ENCODE results near the gene EIF2A.

Gene EIF2A

GRCh38 chr3:150528354-150528797 is 18.2 kb upstream of the EIF2A start:
- H3K27ac Mint-ChIP-seq: no peak overlapping the region
- H3K4me1 Mint-ChIP-seq (ENCODE audit: low read depth): peaks cover 11% of the 10 kb centered on the region
- H3K36me3 Mint-ChIP-seq (ENCODE audit: low read depth): no peaks in the 10 kb centered on the region
- H3K9me3 Mint-ChIP-seq: no peaks in the 10 kb centered on the region
- no peak overlapping the region for H3K4me3 Mint-ChIP-seq
- peaks cover 4% of the 10 kb centered on the region for H3K27me3 Mint-ChIP-seq

- peaks cover 11% of the 10 kb centered on the region for H3K4me1 Mint-ChIP-seq (ENCODE audit: low read depth)
- H3K9me3 Mint-ChIP-seq: no peaks in the 10 kb centered on the region
- no peaks in the 10 kb centered on the region for H3K27me3 Mint-ChIP-seq
- no peak overlapping the region for H3K4me3 Mint-ChIP-seq
- H3K27ac Mint-ChIP-seq: peak overlapping the region; percentile 29
- no peaks in the 10 kb centered on the region for H3K36me3 Mint-ChIP-seq (ENCODE audit: low read depth)
Observed at GRCh38 chr3:150531775-150532174, 14.8 kb upstream of the EIF2A start.

GRCh38 chr3:150535204-150535603 is 11.4 kb upstream of the EIF2A start:
- Mint-ChIP-seq H3K4me3 (no peak overlapping the region), H3K27me3 (no peaks in the 10 kb centered on the region), H3K36me3 (ENCODE audit: low read depth) (no peaks in the 10 kb centered on the region), H3K27ac (no peak overlapping the region), H3K4me1 (ENCODE audit: low read depth) (peaks cover 11% of the 10 kb centered on the region), H3K9me3 (no peaks in the 10 kb centered on the region)

- Mint-ChIP-seq H3K36me3 (ENCODE audit: low read depth) (peaks cover 29% of the 10 kb centered on the region), H3K27ac (no peak overlapping the region), H3K27me3 (no peaks in the 10 kb centered on the region), H3K4me1 (ENCODE audit: low read depth) (peaks cover 23% of the 10 kb centered on the region), H3K9me3 (no peaks in the 10 kb centered on the region), H3K4me3 (no peak overlapping the region)
Observed at GRCh38 chr3:150538324-150539208, 8.0 kb upstream of the EIF2A start.

GRCh38 chr3:150540297-150540696 is 6.3 kb upstream of the EIF2A start:
- Mint-ChIP-seq H3K27me3 (no peaks in the 10 kb centered on the region), H3K4me1 (ENCODE audit: low read depth) (peaks cover 37% of the 10 kb centered on the region), H3K36me3 (ENCODE audit: low read depth) (peaks cover 41% of the 10 kb centered on the region), H3K27ac (no peak overlapping the region), H3K4me3 (no peak overlapping the region), H3K9me3 (no peaks in the 10 kb centered on the region)

- Mint-ChIP-seq H3K36me3 (ENCODE audit: low read depth) (peaks cover 45% of the 10 kb centered on the region), H3K4me1 (ENCODE audit: low read depth) (peaks cover 37% of the 10 kb centered on the region), H3K4me3 (no peak overlapping the region), H3K27ac (peak overlapping the region; percentile 15), H3K27me3 (no peaks in the 10 kb centered on the region), H3K9me3 (no peaks in the 10 kb centered on the region)
Observed at GRCh38 chr3:150540991-150541390, 5.6 kb upstream of the EIF2A start.

GRCh38 chr3:150543128-150543527 is 3.5 kb upstream of the EIF2A start:
- peak overlapping the region; percentile 100 for H3K4me3 Mint-ChIP-seq
- H3K27me3 Mint-ChIP-seq: no peaks in the 10 kb centered on the region
- H3K27ac Mint-ChIP-seq: peak overlapping the region; percentile 79
- peaks cover 56% of the 10 kb centered on the region for H3K36me3 Mint-ChIP-seq (ENCODE audit: low read depth)
- H3K9me3 Mint-ChIP-seq: no peaks in the 10 kb centered on the region
- H3K4me1 Mint-ChIP-seq (ENCODE audit: low read depth): peaks cover 47% of the 10 kb centered on the region

GRCh38 chr3:150543531-150543930 is 3.1 kb upstream of the EIF2A start:
- Mint-ChIP-seq H3K27me3 (no peaks in the 10 kb centered on the region), H3K27ac (peak overlapping the region; percentile 79), H3K36me3 (ENCODE audit: low read depth) (peaks cover 60% of the 10 kb centered on the region), H3K4me3 (peak overlapping the region; percentile 100), H3K4me1 (ENCODE audit: low read depth) (peaks cover 51% of the 10 kb centered on the region), H3K9me3 (no peaks in the 10 kb centered on the region)

- H3K4me1 Mint-ChIP-seq (ENCODE audit: low read depth): peaks cover 56% of the 10 kb centered on the region
- H3K36me3 Mint-ChIP-seq (ENCODE audit: low read depth): peaks cover 64% of the 10 kb centered on the region
- no peaks in the 10 kb centered on the region for H3K9me3 Mint-ChIP-seq
- peak overlapping the region; percentile 100 for H3K4me3 Mint-ChIP-seq
- no peaks in the 10 kb centered on the region for H3K27me3 Mint-ChIP-seq
- peak overlapping the region; percentile 79 for H3K27ac Mint-ChIP-seq
Observed at GRCh38 chr3:150544041-150544440, 2.5 kb upstream of the EIF2A start.

- H3K27me3 Mint-ChIP-seq: no peaks in the 10 kb centered on the region
- H3K36me3 Mint-ChIP-seq (ENCODE audit: low read depth): peaks cover 69% of the 10 kb centered on the region
- peak overlapping the region; percentile 100 for H3K4me3 Mint-ChIP-seq
- no peaks in the 10 kb centered on the region for H3K9me3 Mint-ChIP-seq
- H3K27ac Mint-ChIP-seq: peak overlapping the region; percentile 79
- H3K4me1 Mint-ChIP-seq (ENCODE audit: low read depth): peaks cover 63% of the 10 kb centered on the region
Observed at GRCh38 chr3:150544726-150545125, 1.9 kb upstream of the EIF2A start.

- peak overlapping the region; percentile 100 for H3K4me3 Mint-ChIP-seq
- peaks cover 69% of the 10 kb centered on the region for H3K4me1 Mint-ChIP-seq (ENCODE audit: low read depth)
- H3K27me3 Mint-ChIP-seq: no peaks in the 10 kb centered on the region
- peak overlapping the region; percentile 98 for H3K27ac Mint-ChIP-seq
- H3K36me3 Mint-ChIP-seq (ENCODE audit: low read depth): peaks cover 73% of the 10 kb centered on the region
- no peaks in the 10 kb centered on the region for H3K9me3 Mint-ChIP-seq
Observed at GRCh38 chr3:150545419-150546225, 965 bp upstream of the EIF2A start.

- Mint-ChIP-seq H3K4me3 (peak overlapping the region; percentile 100), H3K27me3 (no peaks in the 10 kb centered on the region), H3K9me3 (no peaks in the 10 kb centered on the region), H3K4me1 (ENCODE audit: low read depth) (peaks cover 67% of the 10 kb centered on the region), H3K36me3 (ENCODE audit: low read depth) (peaks cover 66% of the 10 kb centered on the region), H3K27ac (peak overlapping the region; percentile 98)
Observed at GRCh38 chr3:150547045-150547741, 606 bp downstream of the EIF2A start.

- Mint-ChIP-seq H3K27ac (peak overlapping the region; percentile 65), H3K9me3 (no peaks in the 10 kb centered on the region), H3K4me3 (no peak overlapping the region), H3K36me3 (ENCODE audit: low read depth) (peaks cover 70% of the 10 kb centered on the region), H3K4me1 (ENCODE audit: low read depth) (peaks cover 26% of the 10 kb centered on the region), H3K27me3 (no peaks in the 10 kb centered on the region)
Observed at GRCh38 chr3:150555859-150556436, 9.4 kb downstream of the EIF2A start.

GRCh38 chr3:150556792-150557191 is 10.2 kb downstream of the EIF2A start:
- Mint-ChIP-seq H3K27ac (no peak overlapping the region), H3K36me3 (ENCODE audit: low read depth) (peaks cover 66% of the 10 kb centered on the region), H3K4me3 (no peak overlapping the region), H3K9me3 (no peaks in the 10 kb centered on the region), H3K27me3 (no peaks in the 10 kb centered on the region), H3K4me1 (ENCODE audit: low read depth) (peaks cover 21% of the 10 kb centered on the region)
